Measurements from ENCODE around the gene OR2G3. TPM values are rescaled to one million over a fixed set of nuclear protein-coding genes. Genes with fewer than 3 reads are reported as not detected.

Gene OR2G3
- total and polyA plus RNA-seq, 2 of the 8 experiments (the other 6 are each of a cell fraction or from before 2014, with no cell fraction given), result not detected

- 75% methylated on average over 26 of the region's 55 CpGs; no CpG with 5 or more reads in 1 of the 2 experiments for WGBS, 2 experiments (ENCODE audit: extremely low coverage in 1 of 2, insufficient coverage in 1 of 2, insufficient read length in 1 of 2, insufficient replicate concordance in 2 of 2, low coverage in 1 of 2, low lambda C conversion rate in 2 of 2, missing lambda C conversion rate in 1 of 2)
- H2BK15ac ChIP-seq (ENCODE audit: low read length), result no peak overlapping the region
- no peak overlapping the region for H3K9ac ChIP-seq (replicated peaks in 1 of 4; ENCODE audit: extremely low read depth in 1 of 4, low read depth in 3 of 4, low read length in 3 of 4)
- FAIRE-seq (no peak), DNase-seq (ENCODE audit: low read depth in 1 of 2, low spot score in 2 of 2) (peak; percentile 44 to 83)
- H4K20me1 ChIP-seq (replicated peaks in 1 of 2; ENCODE audit: control insufficient read depth in 1 of 2, insufficient read depth in 2 of 2, low read length in 2 of 2), result no peaks in the 10 kb centered on the region
- peak overlapping the region; percentile 8 to 47 (median 23); a peak in 6 of 8 replicates for H3K4me3 ChIP-seq (ENCODE audit: extremely low read depth in 1 of 4, insufficient read depth in 2 of 4, low read depth in 3 of 4, low read length in 4 of 4)
- peaks cover 20 to 66% of the 10 kb centered on the region in 2 experiments for H3K9me3 ChIP-seq (ENCODE audit: insufficient read depth in 2 of 2, low read depth in 1 of 2, low read length in 1 of 2)
- no peak overlapping the region for H3K23ac ChIP-seq (ENCODE audit: insufficient read length)
- ChIA-PET POLR2A (ENCODE audit: partially characterized antibody) (no interaction called here), CTCF (ENCODE audit: partially characterized antibody) (no interaction called here)
- 0 out of 2 replicates have a peak overlapping the region, but pooled peaks have one; percentile 27 for H2BK12ac ChIP-seq (ENCODE audit: low read depth, low read length)
- peaks cover 0 to 7% (median 4%) of the 10 kb centered on the region in 4 experiments; a peak in 6 of 7 replicates for H3K27me3 ChIP-seq (replicated peaks in 1 of 4; ENCODE audit: control insufficient read depth in 3 of 4, extremely low read depth in 1 of 4, insufficient read depth in 3 of 4, low read length in 3 of 4)
- H3K79me2 ChIP-seq (ENCODE audit: control insufficient read depth in 1 of 2, insufficient read depth in 2 of 2, low read length in 2 of 2), result no peaks in the 10 kb centered on the region
- no peak overlapping the region for H3K14ac ChIP-seq (ENCODE audit: insufficient read length)
- H3K27ac ChIP-seq (ENCODE audit: low read depth, low read length), result no peak overlapping the region
- H3K18ac ChIP-seq (ENCODE audit: extremely low read depth, low read length), result no peak overlapping the region; the same call in 1 of the 2 replicates
- H3K4me1 ChIP-seq (replicated peaks in 1 of 4; ENCODE audit: control insufficient read depth in 3 of 4, insufficient read depth in 4 of 4, low read length in 3 of 4), result peaks cover 0 to 5% (median 0%) of the 10 kb centered on the region in 4 experiments; a peak in 1 of 7 replicates
- H2AFZ ChIP-seq (ENCODE audit: low read length), result no peak overlapping the region
- H3K36me3 ChIP-seq (ENCODE audit: control insufficient read depth in 2 of 4, insufficient read depth in 4 of 4, low read length in 3 of 4), result no peaks in the 10 kb centered on the region
- no peak overlapping the region for H2AK5ac ChIP-seq (ENCODE audit: low read depth, low read length)
- H3K4ac ChIP-seq (replicated peaks; ENCODE audit: insufficient read length, low read depth, low read length), result no peak overlapping the region
- peak overlapping the region; percentile 42 to 61; a peak in 3 of 4 replicates for H3K4me2 ChIP-seq (ENCODE audit: insufficient read depth in 1 of 2, low read depth in 2 of 2, low read length in 2 of 2)
- H2BK20ac ChIP-seq (ENCODE audit: low read length), result no peak overlapping the region
- H3K23me2 ChIP-seq (ENCODE audit: low read depth, low read length), result 0 out of 2 replicates have a peak, but pooled peaks cover 3% of the 10 kb centered on the region
- no peak overlapping the region for H4K5ac ChIP-seq (ENCODE audit: insufficient read length, low read depth, low read length)
- H3K79me1 ChIP-seq (ENCODE audit: low read depth, low read length), result no peaks in the 10 kb centered on the region
- 0 out of 2 replicates have a peak, but pooled peaks have one; percentile 32 for TF ChIP-seq PHF8 (conservative IDR thresholded peaks at IDR 0.05; ENCODE audit: low read depth, low read length)
- TF ChIP-seq E2F6 (IDR thresholded peaks at IDR 0.05), result peak; percentile 87
- peak; percentile 57 for TF ChIP-seq KDM4A (IDR thresholded peaks at IDR 0.05; ENCODE audit: low read depth, low read length, severe bottlenecking)
- 0 out of 2 replicates have a peak, but pooled peaks have one; percentile 9 for TF ChIP-seq EGR1 (IDR thresholded peaks at IDR 0.05; ENCODE audit: borderline replicate concordance, low read depth, low read length)
- peak; percentile 70 for TF ChIP-seq MAX (IDR thresholded peaks at IDR 0.05)
- TF ChIP-seq ZNF274 (IDR thresholded peaks at IDR 0.05; ENCODE audit: borderline replicate concordance, extremely low read depth, low read length), result no peak
- no peak for TF ChIP-seq JUND (IDR thresholded peaks at IDR 0.05; ENCODE audit: low read length)
- no peak overlapping the region for H2BK5ac ChIP-seq (ENCODE audit: low read depth, low read length)
- peak overlapping the region; percentile 93 for H4K8ac ChIP-seq (ENCODE audit: extremely low read depth, insufficient read depth, low read length)
- no peak overlapping the region for H3K56ac ChIP-seq (replicated peaks; ENCODE audit: insufficient read length, low read depth, low read length)
- H4K91ac ChIP-seq (replicated peaks; ENCODE audit: insufficient read length, low read length), result no peak overlapping the region
- no peak overlapping the region for H2BK120ac ChIP-seq (replicated peaks; ENCODE audit: low read depth, low read length)
Observed at GRCh38 chr1:247639381-247639981, 34.1 kb downstream of the OR2G3 start.

Measured in H1 (cell line).